Endothelial cell of umbilical vein (primary cell): ENCODE measurements around the gene SLC22A4. TPM values are rescaled to one million over a fixed set of nuclear protein-coding genes. Genes with fewer than 3 reads are reported as not detected.

ENCODE experiments used
- BruUV-seq: library from RNA; stranded (reverse); fragments of 400-500 nt; replicated peaks from 2 replicates; lab custom pipeline; 2021; lab: Mats Ljungman, UMichigan
- CTCF ChIA-PET: fragments of 300-600, 350-600 bp; sonication (Branson Sonifier 250); formaldehyde crosslinking; loops from one replicate; lab custom pipeline; 2021; ENCODE audit warnings: antibody characterized with exemption, inconsistent platforms; lab: Charles Lee
- POLR2A ChIA-PET: fragments of 300-600, 350-600 bp; sonication (Branson Sonifier 250); formaldehyde crosslinking; loops from one replicate; lab custom pipeline; 2021; ENCODE audit warnings: antibody characterized with exemption, inconsistent platforms; lab: Charles Lee
- DNase-seq: peaks from one replicate; pipeline ENCODE4 v3.0.0-alpha.2; 2011; ENCODE audit warnings: low read depth, low spot score
- FAIRE-seq: peaks from 2 replicates; lab custom pipeline; 2011; peaks lifted over from hg19 to GRCh38; lab: Jason Lieb, UNC
- H2AFZ ChIP-seq: 2 replicates; pipeline ENCODE4 v1.6.0; 2012; ENCODE audit warnings: low read depth, low read length, control low read depth, inconsistent platforms
- H3K27ac ChIP-seq: 2 replicates; pipeline ENCODE4 v1.5.1; 2011; ENCODE audit warnings: low read depth, mild to moderate bottlenecking, control low read depth, low read length, moderate library complexity; ENCODE audit not compliant: insufficient read depth
- H3K27me3 ChIP-seq, 2 experiments: 2 replicates each; pipeline versions ENCODE4 v1.6.0 to v1.6.1; 2011; ENCODE audit warnings: low read length in 2 of 2, mixed read lengths in 1 of 2; ENCODE audit not compliant: control insufficient read depth in 2 of 2, insufficient read depth in 2 of 2
- H3K36me3 ChIP-seq, 2 experiments: 2 replicates in 1 of 2; 3 replicates in 1 of 2; pipeline ENCODE4 v1.5.1; 2011; ENCODE audit warnings: low read length in 2 of 2, mild to moderate bottlenecking in 1 of 2, moderate library complexity in 1 of 2; ENCODE audit not compliant: control insufficient read depth in 2 of 2, insufficient read depth in 2 of 2; ENCODE audit errors: extremely low read depth in 1 of 2
- H3K4me1 ChIP-seq: 3 replicates; pipeline ENCODE4 v1.5.1; 2011; ENCODE audit warnings: mild to moderate bottlenecking, low read length; ENCODE audit not compliant: control insufficient read depth, insufficient read depth; ENCODE audit errors: extremely low read depth
- H3K4me2 ChIP-seq: 2 replicates; pipeline ENCODE4 v1.6.1; 2011; ENCODE audit warnings: low read length, control low read depth, mixed read lengths; ENCODE audit not compliant: insufficient read depth
- H3K4me3 ChIP-seq, 3 experiments: fragments of 200-600 bp in 1 of 3; sonication (generic), shearing (Covaris generic) in 1 of 3; replicated peaks in 1 of 3; 2 replicates each; pipeline ENCODE4 v1.5.1; 2011 to 2016; ENCODE audit warnings: control low read depth in 3 of 3, low read length in 3 of 3, mild to moderate bottlenecking in 2 of 3, inconsistent platforms in 1 of 3, low read depth in 1 of 3, moderate library complexity in 1 of 3; ENCODE audit not compliant: insufficient read depth in 1 of 3
- H3K79me2 ChIP-seq: 2 replicates; pipeline ENCODE4 v1.6.0; 2012; ENCODE audit warnings: low read length, inconsistent platforms; ENCODE audit not compliant: control insufficient read depth, insufficient read depth
- H3K9ac ChIP-seq: replicated peaks from 2 replicates; pipeline ENCODE3; 2011; ENCODE audit warnings: low read length, control low read depth; ENCODE audit not compliant: insufficient read depth; ENCODE audit errors: extremely low read depth
- H3K9me1 ChIP-seq: replicated peaks from 3 replicates; pipeline ENCODE4 v1.6.0; 2011; ENCODE audit warnings: mild to moderate bottlenecking, low read length; ENCODE audit not compliant: control insufficient read depth, insufficient read depth; ENCODE audit errors: extremely low read depth
- H3K9me3 ChIP-seq: replicated peaks from 2 replicates; pipeline ENCODE4 v1.5.1; 2012; ENCODE audit warnings: low read length, inconsistent platforms; ENCODE audit not compliant: control insufficient read depth, insufficient read depth
- H4K20me1 ChIP-seq: replicated peaks from 2 replicates; pipeline ENCODE3; 2011; ENCODE audit warnings: mild to moderate bottlenecking, low read length; ENCODE audit not compliant: control insufficient read depth, insufficient read depth; ENCODE audit errors: extremely low read depth
- EZH2 ChIP-seq: IDR thresholded peaks from 2 replicates; pipeline ENCODE4 v1.6.1; 2012; ENCODE audit warnings: borderline replicate concordance, low read depth, mild to moderate bottlenecking, moderate library complexity, low read length, inconsistent platforms; ENCODE audit not compliant: severe bottlenecking
- FOS ChIP-seq: IDR thresholded peaks from 2 replicates; pipeline ENCODE4 v1.6.1; 2011; ENCODE audit warnings: mild to moderate bottlenecking, low read length, moderate library complexity, borderline replicate concordance; ENCODE audit not compliant: insufficient read depth
- GATA2 ChIP-seq: IDR thresholded peaks from 2 replicates; pipeline ENCODE4 v1.7.0; 2011; ENCODE audit warnings: low read depth, mild to moderate bottlenecking, moderate library complexity, mixed read lengths, low read length; ENCODE audit not compliant: insufficient read length, insufficient read depth
- JUN ChIP-seq: IDR thresholded peaks from 2 replicates; pipeline ENCODE4 v1.6.1; 2011; ENCODE audit warnings: borderline replicate concordance, low read depth; ENCODE audit not compliant: insufficient read length, insufficient read depth
- MYC ChIP-seq: IDR thresholded peaks from one replicate; pipeline ENCODE4 v1.6.1; 2011; ENCODE audit warnings: mild to moderate bottlenecking, low read depth, low read length
- POLR2A ChIP-seq: IDR thresholded peaks from 2 replicates; pipeline ENCODE4 v1.6.1; 2012; ENCODE audit warnings: low read depth, mild to moderate bottlenecking, control low read depth, low read length
- POLR2AphosphoS5 ChIP-seq: IDR thresholded peaks from 2 replicates; pipeline ENCODE4 v1.6.1; 2012; ENCODE audit warnings: low read depth, mild to moderate bottlenecking, control low read depth, low read length, moderate library complexity; ENCODE audit not compliant: insufficient read depth
- dilution Hi-C: fragments of 300-500 bp; cut with MboI; formaldehyde crosslinking; loops from one replicate; pipeline ENCODE4 v1.15.0; 2019; ENCODE audit warnings: low sequenced_read_pairs; ENCODE audit not compliant: extremely low pct_ligation_motif_present
- intact Hi-C: fragments of 100-400 bp; cut with micrococcal nuclease; formaldehyde crosslinking; loops from one replicate; pipeline ENCODE4 v1.10.0; 2022
- polyA plus RNA-seq, 4 experiments: library from polyadenylated mRNA; depleted of rRNA in 3 of 4; stranded (reverse) in 3 of 4; unstranded in 1 of 4; fragments of >200 nt; gene quantifications; 2 replicates each; pipeline versions ENCODE4 v1.2.1 to v1.2.3, GENCODE V29; 2011 to 2012; ENCODE audit warnings: missing spikeins in 1 of 4
- total RNA-seq: library from RNA; stranded (reverse); gene quantifications from 2 replicates; pipeline ENCODE4 v1.2.3, GENCODE V29; 2021
- TF ChIP-seq, protein P1 (sequence below): IDR thresholded peaks from 2 replicates; pipeline ENCODE4 v1.6.1; 2011; ENCODE audit not compliant: insufficient read depth, insufficient read length
- TF ChIP-seq, protein P2 (sequence below), 2 donors: IDR thresholded peaks; 1 replicate in 1 of 2; 2 replicates in 1 of 2; pipeline ENCODE4 v1.5.1; 2011; ENCODE audit warnings: low read length in 2 of 2, mild to moderate bottlenecking in 2 of 2, moderate library complexity in 2 of 2, control low read depth in 1 of 2, inconsistent platforms in 1 of 2, low read depth in 1 of 2; ENCODE audit not compliant: insufficient read depth in 1 of 2; ENCODE audit errors: extremely low read depth in 1 of 2

The SLC22A4 gene
- total and polyA plus RNA-seq, 2 donors (not counting 3 experiments of a cell fraction or from before 2014, with no cell fraction given) = 4.9 to 6.9 TPM

DNA sequence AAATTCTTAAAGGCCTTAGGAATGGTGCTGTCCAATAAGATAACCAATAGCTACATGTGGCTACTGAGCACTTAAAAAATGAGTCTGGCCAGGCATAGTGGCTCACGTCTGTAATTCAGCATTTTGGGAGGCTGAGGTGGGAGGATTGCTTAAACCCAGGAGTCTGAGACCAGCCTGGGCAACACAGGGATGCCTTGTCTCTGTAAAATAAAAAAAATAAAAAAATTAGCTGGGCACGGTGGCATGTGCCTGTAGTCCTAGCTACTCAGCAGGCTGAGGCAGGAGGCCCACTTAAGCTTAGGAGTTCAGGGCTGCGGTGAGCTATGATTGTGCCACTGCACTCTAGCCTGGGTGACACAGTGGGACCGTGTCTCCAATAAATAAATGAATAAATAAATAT lies 74.0 kb downstream of the SLC22A4 start:
- BruUV-seq = no TSS peak
- FAIRE-seq = no peak
- H3K79me2 ChIP-seq = no peaks in the 10 kb centered on the region
- H3K9me1 ChIP-seq = no peaks in the 10 kb centered on the region
- no peak for DNase-seq
- no peaks in the 10 kb centered on the region for H3K27me3 ChIP-seq
- H3K27ac ChIP-seq = no peak overlapping the region
- dilution Hi-C loops = no loop called here
- no peak overlapping the region for H3K4me3 ChIP-seq
- H3K9ac ChIP-seq = no peak overlapping the region
- H4K20me1 ChIP-seq = no peaks in the 10 kb centered on the region
- no peak overlapping the region for H2AFZ ChIP-seq
- no peak overlapping the region for H3K4me2 ChIP-seq
- intact Hi-C loops = loop anchor here (2.0 kb wide), 1 partner anchor 95 kb away; no protein-coding TSS in a partner anchor
- peaks cover 5% of the 10 kb centered on the region for H3K4me1 ChIP-seq
- H3K36me3 ChIP-seq = no peaks in the 10 kb centered on the region
- ChIA-PET CTCF (interaction anchor here (0.8 to 4.7 kb wide), 7 partner anchors 10 to 188 kb away, joined by 3 to 32 read pairs (median 8); partner anchors contain the start of gene SLC22A4), POLR2A (interaction anchor here (0.6 to 0.8 kb wide), 2 partner anchors 74 to 153 kb away, joined by 3 to 6 read pairs; partner anchors contain the start of gene SLC22A4)
- no peak for TF ChIP-seq JUN
- TF ChIP-seq GATA2 = no peak
- TF ChIP-seq, protein P1, sequence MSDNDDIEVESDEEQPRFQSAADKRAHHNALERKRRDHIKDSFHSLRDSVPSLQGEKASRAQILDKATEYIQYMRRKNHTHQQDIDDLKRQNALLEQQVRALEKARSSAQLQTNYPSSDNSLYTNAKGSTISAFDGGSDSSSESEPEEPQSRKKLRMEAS = no peak
- no peak for TF ChIP-seq POLR2AphosphoS5
- TF ChIP-seq MYC = no peak
- TF ChIP-seq, protein P2, sequence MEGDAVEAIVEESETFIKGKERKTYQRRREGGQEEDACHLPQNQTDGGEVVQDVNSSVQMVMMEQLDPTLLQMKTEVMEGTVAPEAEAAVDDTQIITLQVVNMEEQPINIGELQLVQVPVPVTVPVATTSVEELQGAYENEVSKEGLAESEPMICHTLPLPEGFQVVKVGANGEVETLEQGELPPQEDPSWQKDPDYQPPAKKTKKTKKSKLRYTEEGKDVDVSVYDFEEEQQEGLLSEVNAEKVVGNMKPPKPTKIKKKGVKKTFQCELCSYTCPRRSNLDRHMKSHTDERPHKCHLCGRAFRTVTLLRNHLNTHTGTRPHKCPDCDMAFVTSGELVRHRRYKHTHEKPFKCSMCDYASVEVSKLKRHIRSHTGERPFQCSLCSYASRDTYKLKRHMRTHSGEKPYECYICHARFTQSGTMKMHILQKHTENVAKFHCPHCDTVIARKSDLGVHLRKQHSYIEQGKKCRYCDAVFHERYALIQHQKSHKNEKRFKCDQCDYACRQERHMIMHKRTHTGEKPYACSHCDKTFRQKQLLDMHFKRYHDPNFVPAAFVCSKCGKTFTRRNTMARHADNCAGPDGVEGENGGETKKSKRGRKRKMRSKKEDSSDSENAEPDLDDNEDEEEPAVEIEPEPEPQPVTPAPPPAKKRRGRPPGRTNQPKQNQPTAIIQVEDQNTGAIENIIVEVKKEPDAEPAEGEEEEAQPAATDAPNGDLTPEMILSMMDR (IDR thresholded peaks at IDR 0.05; ENCODE audit: extremely low read depth in 1 of 2, insufficient read depth in 1 of 2, low read depth in 1 of 2, low read length in 2 of 2) = no peak
- no peak for TF ChIP-seq FOS
- TF ChIP-seq EZH2 = no peak
- no peak for TF ChIP-seq POLR2A
- no peaks in the 10 kb centered on the region for H3K9me3 ChIP-seq
